CD4-positive, alpha-beta memory T cell (primary cell): ENCODE results near the gene PIAS4. TPM values are rescaled to one million over a fixed set of nuclear protein-coding genes. Genes with fewer than 3 reads are reported as not detected.
"Not testable (repeated sequence)": the region's sequence is repeated elsewhere in the genome, so short reads cannot be mapped to it uniquely, and the experiment has no call there.

ENCODE experiments used
- CTCF ChIA-PET: fragments of 350-600 bp; sonication (Branson Sonifier 250); formaldehyde crosslinking; loops from one replicate; lab custom pipeline; 2021; ENCODE audit warnings: inconsistent platforms; ENCODE audit not compliant: partially characterized antibody; lab: Charles Lee
- POLR2A ChIA-PET: fragments of 350-600 bp; sonication (Branson Sonifier 250); formaldehyde crosslinking; loops from one replicate; lab custom pipeline; 2021; ENCODE audit not compliant: partially characterized antibody; lab: Charles Lee
- DNase-seq, 5 donors: peaks; one replicate each; pipeline versions ENCODE4 v3.0.0 to v3.0.0-alpha.2; 2020 to 2022; ENCODE audit warnings: mixed read lengths in 1 of 5
- H3K27ac ChIP-seq: one replicate; pipeline ENCODE4 v1.7.0; 2013; ENCODE audit warnings: low read depth, low read length
- H3K27me3 ChIP-seq: 2 replicates; pipeline ENCODE4 v1.7.0; 2013; ENCODE audit warnings: mild to moderate bottlenecking, low read length, moderate library complexity; ENCODE audit not compliant: insufficient read depth
- H3K36me3 ChIP-seq: 2 replicates; pipeline ENCODE4 v1.7.0; 2013; ENCODE audit warnings: mild to moderate bottlenecking, low read length, moderate library complexity; ENCODE audit not compliant: insufficient read depth
- H3K4me1 ChIP-seq: 2 replicates; pipeline ENCODE4 v1.7.0; 2013; ENCODE audit warnings: mild to moderate bottlenecking, low read length, moderate library complexity; ENCODE audit not compliant: insufficient read depth
- H3K4me3 ChIP-seq, 2 donors: one replicate each; pipeline ENCODE4 v1.7.0; 2013; ENCODE audit warnings: low read length in 2 of 2, mild to moderate bottlenecking in 1 of 2
- H3K9me3 ChIP-seq, 2 donors: one replicate each; pipeline ENCODE4 v1.7.0; 2013; ENCODE audit warnings: low read length in 2 of 2, control low read depth in 1 of 2; ENCODE audit not compliant: control insufficient read depth in 1 of 2
- H3K27ac Mint-ChIP-seq, 7 donors: one replicate each; pipeline ENCODE4 v1.8.0; 2020 to 2021; ENCODE audit warnings: mixed read lengths in 7 of 7, mild to moderate bottlenecking in 6 of 7, inconsistent platforms in 3 of 7, moderate library complexity in 3 of 7
- H3K27me3 Mint-ChIP-seq, 2 donors: one replicate each; pipeline ENCODE4 v1.8.0; 2020 to 2021; ENCODE audit warnings: mixed read lengths in 2 of 2
- H3K36me3 Mint-ChIP-seq, 2 donors: one replicate each; pipeline ENCODE4 v1.8.0; 2020 to 2021; ENCODE audit warnings: mixed read lengths in 2 of 2, inconsistent platforms in 1 of 2, mild to moderate bottlenecking in 1 of 2
- H3K4me1 Mint-ChIP-seq, 4 donors: one replicate each; pipeline ENCODE4 v1.8.0; 2020 to 2021; ENCODE audit warnings: mixed read lengths in 4 of 4, mild to moderate bottlenecking in 1 of 4
- H3K4me3 Mint-ChIP-seq, 8 donors: one replicate each; pipeline ENCODE4 v1.8.0; 2020 to 2021; ENCODE audit warnings: mixed read lengths in 8 of 8, mild to moderate bottlenecking in 7 of 8, moderate library complexity in 6 of 8, inconsistent platforms in 3 of 8
- H3K9me3 Mint-ChIP-seq, 8 donors: one replicate each; pipeline ENCODE4 v1.8.0; 2020 to 2021; ENCODE audit warnings: mixed read lengths in 8 of 8, mild to moderate bottlenecking in 5 of 8, inconsistent platforms in 3 of 8, moderate library complexity in 1 of 8
- intact Hi-C: fragments of 100-400 bp; cut with micrococcal nuclease; formaldehyde crosslinking; loops from one replicate; pipeline ENCODE4 v1.15.1; 2023
- polyA plus RNA-seq, 2 donors: library from polyadenylated mRNA; unstranded; fragments of 300-500 nt; fragmentation: Illumina TruSeq; gene quantifications; one replicate each; pipeline ENCODE4 v1.2.3, GENCODE V29; 2021
- total RNA-seq, 2 experiments: library from RNA; stranded (reverse); gene quantifications; one replicate each; pipeline ENCODE4 v1.2.3, GENCODE V29; 2021

The PIAS4 gene
- total and polyA plus RNA-seq, 4 experiments from 2014 or later = 5.2 to 42.6 (median 22.4) TPM

- Histone ChIP-seq H3K4me1 (no peaks in the 10 kb centered on the region), H3K27me3 (no peaks in the 10 kb centered on the region), H3K4me3 (no peak overlapping the region), H3K27ac (no peak overlapping the region), H3K36me3 (no peaks in the 10 kb centered on the region), H3K9me3 (no peaks in the 10 kb centered on the region)
- ChIA-PET CTCF (interaction anchor here (1.4 kb wide), 1 partner anchor 144 kb away, joined by 4 read pairs; no protein-coding TSS in a partner anchor), POLR2A (interaction anchor here (1.4 kb wide), 1 partner anchor 10 kb away, joined by 4 read pairs; the partner anchor contains the start of gene EEF2)
- intact Hi-C loops = no loop called here
- Mint-ChIP-seq H3K27ac (no peak overlapping the region), H3K36me3 (no peaks in the 10 kb centered on the region), H3K4me3 (no peak overlapping the region), H3K4me1 (peaks cover 0 to 3% (median 2%) of the 10 kb centered on the region in 4 donors), H3K27me3 (no peaks in the 10 kb centered on the region), H3K9me3 (no peaks in the 10 kb centered on the region)
- DNase-seq = no peak
Measured at GRCh38 chr19:3995607-3996006, 11.9 kb upstream of the PIAS4 start.

- H3K36me3 Mint-ChIP-seq, CTCF ChIA-PET, H3K27me3 Mint-ChIP-seq, H3K27ac ChIP-seq, DNase-seq, POLR2A ChIA-PET, H3K4me1 Mint-ChIP-seq, H3K4me3 ChIP-seq, intact Hi-C loops, H3K27ac Mint-ChIP-seq, H3K9me3 ChIP-seq, H3K9me3 Mint-ChIP-seq, H3K27me3 ChIP-seq, H3K4me3 Mint-ChIP-seq, H3K36me3 ChIP-seq, H3K4me1 ChIP-seq: not testable (repeated sequence)
Measured at GRCh38 chr19:3998667-3999412, 8.7 kb upstream of the PIAS4 start.

- CTCF ChIA-PET = interaction anchor here (1.0 to 1.7 kb wide), 2 partner anchors 13 to 139 kb away, joined by 3 to 4 read pairs; no protein-coding TSS in a partner anchor
- not testable (repeated sequence) for H3K9me3 Mint-ChIP-seq
Measured at GRCh38 chr19:4000798-4001197, 6.7 kb upstream of the PIAS4 start.

GRCh38 chr19:4005436-4005835 lies 2.1 kb upstream of the PIAS4 start:
- H3K27me3 Mint-ChIP-seq, H3K9me3 ChIP-seq, intact Hi-C loops, H3K36me3 Mint-ChIP-seq, DNase-seq, H3K27ac ChIP-seq, H3K27me3 ChIP-seq, H3K4me3 ChIP-seq, H3K36me3 ChIP-seq, H3K9me3 Mint-ChIP-seq: not testable (repeated sequence)
- peak overlapping the region in 5 of 8 donors; percentile 21 to 70 (median 59) for H3K4me3 Mint-ChIP-seq
- CTCF ChIA-PET = interaction anchor here (1.9 to 3.6 kb wide), 4 partner anchors 8 to 20 kb away, joined by 6 to 31 read pairs (median 12); partner anchors contain the start of gene EEF2
- peaks cover 9 to 22% (median 13%) of the 10 kb centered on the region in 4 donors for H3K4me1 Mint-ChIP-seq
- POLR2A ChIA-PET = interaction anchor here (3.9 kb wide), 1 partner anchor 20 kb away, joined by 41 read pairs; the partner anchor contains the start of gene EEF2
- H3K4me1 ChIP-seq = peaks cover 30% of the 10 kb centered on the region
- peak overlapping the region in 2 of 7 donors; percentile 13 to 60 for H3K27ac Mint-ChIP-seq

More at GRCh38 chr19:4000798-4001197, 6.7 kb upstream of the PIAS4 start:
- H3K36me3 Mint-ChIP-seq, H3K9me3 ChIP-seq, intact Hi-C loops, H3K4me3 ChIP-seq, H3K4me1 ChIP-seq, H3K27me3 ChIP-seq, DNase-seq, H3K27me3 Mint-ChIP-seq, H3K27ac ChIP-seq, H3K4me1 Mint-ChIP-seq, H3K27ac Mint-ChIP-seq, H3K36me3 ChIP-seq, H3K4me3 Mint-ChIP-seq: not testable (repeated sequence)
- POLR2A ChIA-PET = interaction anchor here (1.3 kb wide), 1 partner anchor 13 kb away, joined by 3 read pairs; no protein-coding TSS in a partner anchor

GRCh38 chr19:4007836-4008539 lies 452 bp downstream of the PIAS4 start:
- peaks cover 42% of the 10 kb centered on the region for H3K4me1 ChIP-seq
- H3K27me3 ChIP-seq = no peaks in the 10 kb centered on the region
- H3K4me3 Mint-ChIP-seq = peak overlapping the region; percentile 83 to 90 (median 88)
- H3K9me3 ChIP-seq = no peaks in the 10 kb centered on the region
- intact Hi-C loops = loop anchor here (1.0 kb wide), 6 partner anchors 18 to 239 kb away; partner anchors contain the start of genes DAPK3, EEF2, MAP2K2 and YJU2
- ChIA-PET POLR2A (interaction anchor here (0.5 to 3.9 kb wide), 15 partner anchors 11 to 245 kb away, joined by 3 to 41 read pairs (median 6); partner anchors contain the start of genes DAPK3, EEF2, MRPL54 and ZBTB7A), CTCF (interaction anchor here (1.2 to 3.6 kb wide), 4 partner anchors 15 to 132 kb away, joined by 3 to 31 read pairs (median 9); partner anchors contain the start of gene EEF2)
- H3K27me3 Mint-ChIP-seq = no peaks in the 10 kb centered on the region
- peak in 1 of 5 donors; percentile 6 for DNase-seq
- peak overlapping the region; percentile 56 for H3K27ac ChIP-seq
- peak overlapping the region in 6 of 7 donors; percentile 81 to 91 (median 86) for H3K27ac Mint-ChIP-seq
- H3K4me1 Mint-ChIP-seq = peaks cover 13 to 39% (median 21%) of the 10 kb centered on the region in 4 donors
- no peaks in the 10 kb centered on the region for H3K9me3 Mint-ChIP-seq
- H3K36me3 Mint-ChIP-seq = peaks cover 0 to 9% of the 10 kb centered on the region in 2 donors
- H3K36me3 ChIP-seq = no peaks in the 10 kb centered on the region
- peak overlapping the region; percentile 42 to 73 for H3K4me3 ChIP-seq

- DNase-seq = no peak
Measured at GRCh38 chr19:4009990-4010807, 2.7 kb downstream of the PIAS4 start.

More at GRCh38 chr19:4009990-4010807, 2.7 kb downstream of the PIAS4 start:
- Histone ChIP-seq H3K36me3 (peaks cover 10% of the 10 kb centered on the region), H3K4me1 (peaks cover 54% of the 10 kb centered on the region), H3K27me3 (no peaks in the 10 kb centered on the region), H3K4me3 (no peak overlapping the region), H3K27ac (no peak overlapping the region), H3K9me3 (no peaks in the 10 kb centered on the region)
- peaks cover 0 to 13% of the 10 kb centered on the region in 2 donors for H3K36me3 Mint-ChIP-seq
- H3K4me1 Mint-ChIP-seq = peaks cover 13 to 49% (median 22%) of the 10 kb centered on the region in 4 donors
- no peaks in the 10 kb centered on the region for H3K27me3 Mint-ChIP-seq
- peak overlapping the region in 3 of 8 donors; percentile 42 to 48 (median 43) for H3K4me3 Mint-ChIP-seq
- H3K27ac Mint-ChIP-seq = peak overlapping the region in 1 of 7 donors; percentile 68
- CTCF ChIA-PET = no interaction called here
- intact Hi-C loops = no loop called here
- POLR2A ChIA-PET = interaction anchor here (0.8 to 1.4 kb wide), 2 partner anchors 19 to 30 kb away, joined by 3 to 4 read pairs; no protein-coding TSS in a partner anchor
- no peaks in the 10 kb centered on the region for H3K9me3 Mint-ChIP-seq
